ENCODE results near the gene ADCY2.

ADCY2 gene

DNA sequence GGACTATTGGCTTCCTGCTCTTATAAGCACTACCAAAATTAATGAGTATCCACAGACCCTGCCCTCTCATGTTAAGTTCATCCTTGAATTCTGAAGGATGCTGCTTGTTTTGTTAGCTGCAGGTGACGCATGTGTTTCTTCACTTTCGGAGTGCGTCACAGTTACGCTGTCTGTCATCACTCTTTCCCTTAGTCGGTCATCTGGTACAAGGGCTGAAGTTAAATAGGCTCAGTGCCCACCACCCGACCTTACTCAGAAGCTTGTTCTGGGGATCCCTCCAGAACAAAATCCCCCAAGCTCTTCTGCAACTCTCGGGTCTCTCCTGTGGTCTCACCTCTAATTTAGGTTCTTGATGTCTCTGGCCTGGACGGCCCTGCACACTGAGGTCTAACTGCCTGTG is 51.0 kb downstream of the ADCY2 start:
- DNase-seq: no peak

DNA sequence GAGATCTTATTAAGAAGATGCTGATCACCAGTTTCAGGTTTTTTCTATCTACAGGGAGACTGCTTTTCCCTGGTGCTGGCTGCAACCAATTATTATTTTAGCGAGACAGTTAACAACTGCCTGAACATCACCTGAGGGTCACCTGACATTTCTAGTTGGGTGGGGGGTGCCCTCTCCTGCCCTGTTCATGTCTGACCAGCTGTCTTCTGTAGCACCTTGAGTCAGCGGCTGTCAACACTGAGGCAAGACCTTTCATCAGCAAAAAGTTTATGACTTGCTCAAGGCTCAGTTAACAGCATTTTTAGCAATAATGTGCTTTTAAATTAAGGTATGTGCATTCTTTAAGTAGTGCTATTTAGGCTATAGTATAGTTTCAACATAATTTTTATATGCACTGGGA is 58.0 kb downstream of the ADCY2 start:
- no peak for DNase-seq

DNA sequence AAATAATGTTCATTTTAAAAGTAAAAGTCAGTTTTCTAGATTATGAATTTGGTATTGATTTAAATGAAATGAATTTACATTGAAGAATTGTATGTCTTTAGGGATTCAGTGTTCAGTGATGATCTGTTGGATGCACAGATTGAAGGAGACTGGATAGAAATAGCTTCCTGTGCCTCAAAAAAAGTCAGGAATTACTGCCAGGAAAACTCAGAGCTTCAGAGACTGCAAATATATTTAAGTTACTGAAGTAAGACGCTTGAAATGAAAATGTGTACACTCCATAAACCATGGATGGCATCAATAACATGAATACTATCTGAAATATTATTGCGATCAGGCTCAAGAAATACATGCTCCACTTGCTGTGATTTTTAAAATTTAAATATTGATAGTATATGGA is 60.3 kb downstream of the ADCY2 start:
- DNase-seq: no peak

DNA sequence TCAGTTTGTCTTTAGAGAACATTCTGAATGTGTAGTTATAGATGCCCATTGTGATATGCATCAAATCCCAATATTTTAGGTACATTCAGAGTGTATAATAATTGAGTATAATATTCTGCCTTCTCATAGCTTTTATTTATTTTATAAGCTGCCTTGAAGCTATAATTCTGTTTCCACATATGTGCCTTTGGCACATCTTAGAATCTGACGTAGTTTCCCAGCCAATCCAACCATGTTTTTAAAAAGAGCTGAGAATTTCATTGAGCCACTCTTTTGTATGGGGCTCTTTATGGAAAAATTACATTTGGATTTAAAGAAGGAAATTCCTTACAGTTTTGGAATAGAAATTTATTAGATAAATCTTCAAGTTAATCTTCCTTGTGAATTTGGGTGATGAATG is 65.4 kb downstream of the ADCY2 start:
- no peak for DNase-seq

DNA sequence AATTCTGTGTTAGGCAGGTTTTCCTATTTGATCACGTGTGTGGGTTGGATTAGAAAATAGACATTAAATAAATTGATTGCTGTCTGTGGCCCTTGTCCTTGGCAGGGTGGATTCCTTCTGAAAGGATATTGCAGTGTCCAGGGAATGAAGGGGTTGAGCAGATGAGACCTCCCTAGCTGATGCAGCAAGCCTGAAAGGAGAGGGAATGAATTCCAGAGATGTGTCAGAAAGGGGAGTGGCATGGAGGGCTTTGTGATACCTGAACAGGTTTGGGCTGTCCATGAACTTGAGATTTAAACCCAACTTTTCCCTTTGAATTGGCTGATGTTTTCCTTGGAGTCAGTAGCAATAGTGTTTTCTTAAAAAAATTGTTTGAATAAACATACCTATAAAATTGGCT is 66.8 kb downstream of the ADCY2 start:
- DNase-seq: no peak

DNA sequence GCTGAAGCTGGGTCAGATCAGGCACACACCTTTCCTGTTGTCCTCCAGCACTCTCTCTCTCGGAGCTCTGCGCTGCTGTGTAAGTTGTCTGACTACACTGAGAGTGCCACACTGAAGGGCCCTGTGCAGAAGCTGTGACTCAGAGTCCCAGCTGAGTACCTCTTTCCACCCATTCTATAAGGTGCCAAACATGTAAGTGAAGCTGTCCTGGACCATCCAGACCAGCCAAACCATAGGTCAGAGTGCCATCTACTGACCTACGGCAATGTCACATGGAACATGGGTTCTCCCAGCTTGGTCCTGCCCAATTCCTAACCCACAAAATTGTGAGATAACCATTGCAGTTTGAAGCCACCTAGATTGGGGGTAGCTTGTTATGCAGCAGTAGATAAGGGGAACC is 68.2 kb downstream of the ADCY2 start:
- DNase-seq: no peak

DNA sequence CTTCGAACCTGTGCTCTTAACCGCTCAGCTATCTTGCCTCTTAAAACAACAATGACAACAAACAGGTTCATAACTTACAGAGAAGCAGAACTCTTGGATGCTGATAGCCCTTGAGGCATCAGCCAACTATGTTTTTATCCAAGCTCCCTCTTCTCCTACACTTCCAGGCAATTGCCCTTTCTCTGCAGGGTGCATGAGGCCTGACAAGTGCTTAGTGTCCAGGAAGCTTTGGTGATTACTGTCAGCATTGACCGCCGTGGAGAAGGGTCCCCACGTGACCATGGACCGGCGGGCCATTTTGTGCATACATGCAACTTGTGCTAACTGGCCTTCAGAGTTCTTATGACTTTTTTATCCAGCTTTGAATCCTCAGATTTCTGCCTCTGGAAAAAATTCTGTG is 71.2 kb downstream of the ADCY2 start:
- no peak for DNase-seq

DNA sequence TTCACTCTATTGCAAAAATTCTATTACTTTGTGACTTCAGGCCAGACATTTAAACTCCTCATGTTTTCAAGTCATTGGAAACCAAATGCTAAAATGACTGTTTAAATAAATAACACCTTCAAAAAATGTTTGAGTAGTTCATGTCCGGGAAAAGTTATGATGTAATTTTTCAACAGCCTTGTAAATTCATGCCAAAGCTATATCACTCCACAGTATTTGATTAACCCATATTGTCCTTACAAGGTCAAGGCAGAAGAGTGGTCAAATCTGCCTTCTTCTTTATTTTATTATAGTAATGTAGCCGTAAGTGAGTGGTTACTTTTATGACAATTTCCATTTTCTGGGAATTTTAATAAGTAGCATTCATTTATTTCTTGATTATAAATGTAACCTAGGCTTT is 72.8 kb downstream of the ADCY2 start:
- DNase-seq: no peak

DNA sequence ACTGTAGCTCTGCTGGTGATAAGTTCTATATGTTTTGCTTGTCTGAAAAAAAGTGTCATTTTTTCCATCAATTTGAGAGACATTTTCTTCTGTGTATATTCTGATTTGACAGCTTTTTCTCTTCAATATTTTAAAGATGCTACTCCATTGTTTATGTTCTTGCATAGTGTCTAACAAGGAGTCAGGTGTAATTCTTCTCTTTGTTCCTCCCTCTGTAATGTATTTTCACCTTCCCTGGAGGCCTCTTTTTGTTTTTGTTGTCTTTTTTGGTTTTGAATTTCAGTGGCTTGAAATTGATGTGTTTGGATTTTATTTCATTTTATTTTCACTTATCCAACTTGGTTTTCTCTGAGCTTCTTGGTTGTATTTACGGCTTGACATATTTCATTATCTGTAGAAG is 75.8 kb downstream of the ADCY2 start:
- no peak for DNase-seq

DNA sequence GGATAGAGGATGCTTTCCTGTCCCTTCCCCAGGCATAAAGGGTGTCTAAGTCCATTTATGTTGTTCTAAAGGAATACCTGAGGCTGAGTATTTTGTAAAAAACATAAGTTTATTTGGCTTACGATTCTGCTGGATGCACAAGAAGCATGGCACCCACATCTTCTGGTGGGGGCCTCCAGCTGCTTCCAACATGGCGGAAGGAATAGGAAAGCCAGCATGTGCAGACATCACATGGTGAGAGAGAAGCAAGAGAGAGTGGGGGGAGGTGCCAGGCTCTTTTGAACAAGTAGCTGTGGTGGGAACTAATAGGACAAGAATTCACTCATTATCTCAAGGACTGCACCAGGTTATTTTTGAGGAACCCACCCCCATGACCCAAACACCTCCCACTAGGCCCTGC is 77.2 kb downstream of the ADCY2 start:
- no peak for DNase-seq

DNA sequence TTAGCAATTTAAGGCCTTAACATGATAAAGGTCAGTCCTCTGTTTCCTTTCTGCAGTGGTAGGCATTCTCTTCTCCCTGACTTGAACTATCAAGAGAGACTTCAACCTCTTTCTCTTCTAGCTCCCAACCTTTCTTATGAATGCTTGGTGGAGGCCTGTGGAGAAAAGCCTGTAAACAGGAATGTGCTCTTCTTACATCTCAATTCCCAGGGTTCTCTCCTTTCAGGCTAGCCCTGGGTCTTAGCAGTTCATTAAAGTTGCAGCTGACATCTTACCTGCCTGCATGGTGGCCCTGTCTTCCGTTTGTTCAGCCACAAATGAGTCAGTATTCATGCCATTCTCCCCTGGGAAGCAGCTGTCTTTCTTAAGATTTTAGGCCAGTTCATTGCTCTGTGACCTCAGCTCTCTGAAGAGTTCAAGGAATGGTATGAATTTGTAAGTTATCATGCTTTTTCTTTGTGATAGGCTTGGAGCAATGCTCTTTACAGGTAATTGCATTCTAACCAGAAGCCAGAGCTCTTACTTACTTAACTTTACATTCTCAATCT is 77.8 kb downstream of the ADCY2 start:
- DNase-seq: no peak

DNA sequence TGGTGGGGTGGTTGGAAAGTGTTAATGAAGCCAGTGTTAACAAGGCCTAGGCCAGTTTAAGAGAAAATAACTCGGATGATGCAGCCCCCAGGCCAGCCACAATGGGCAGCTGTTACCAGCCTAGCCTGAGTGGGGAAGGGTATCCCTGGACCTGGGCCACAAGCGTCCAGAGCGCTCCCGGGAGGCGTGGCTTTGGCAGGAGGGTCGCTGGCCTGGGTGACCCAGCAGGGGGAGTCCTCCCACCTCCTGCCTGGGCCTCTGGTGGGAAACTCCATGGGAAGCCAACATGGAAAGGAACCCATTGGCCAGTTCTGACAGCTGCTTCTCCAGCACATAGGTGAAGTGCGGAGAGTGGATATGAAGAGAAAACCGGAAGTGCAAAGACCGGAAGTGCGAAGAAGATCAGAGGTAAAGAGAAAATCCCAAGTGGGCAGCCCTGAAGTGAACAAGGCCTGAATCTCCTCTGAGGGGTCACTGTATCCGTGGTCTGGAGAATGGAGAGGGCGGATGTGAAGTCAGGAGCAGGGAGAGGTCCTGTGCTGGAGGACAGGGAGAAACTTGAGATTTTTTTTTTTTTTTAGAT is 79.0 kb downstream of the ADCY2 start:
- DNase-seq: no peak

DNA sequence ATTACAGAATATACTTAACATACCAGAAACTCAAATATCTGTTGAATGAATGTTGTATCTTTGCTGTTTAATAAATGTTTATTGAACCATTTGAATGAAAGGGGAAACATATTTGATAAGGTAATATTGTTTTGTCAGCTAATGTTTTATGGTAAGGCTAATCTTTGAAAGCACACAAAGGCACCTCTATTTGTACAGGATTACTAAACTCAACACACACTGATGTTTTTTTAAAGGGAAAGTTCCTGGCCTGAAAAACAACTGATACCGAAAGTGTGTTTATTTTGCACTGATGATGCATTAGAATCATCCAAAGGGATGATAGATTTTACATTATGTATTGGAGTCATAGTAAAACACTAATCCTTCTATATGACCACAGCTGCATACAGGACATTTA is 82.5 kb downstream of the ADCY2 start:
- no peak for DNase-seq

DNA sequence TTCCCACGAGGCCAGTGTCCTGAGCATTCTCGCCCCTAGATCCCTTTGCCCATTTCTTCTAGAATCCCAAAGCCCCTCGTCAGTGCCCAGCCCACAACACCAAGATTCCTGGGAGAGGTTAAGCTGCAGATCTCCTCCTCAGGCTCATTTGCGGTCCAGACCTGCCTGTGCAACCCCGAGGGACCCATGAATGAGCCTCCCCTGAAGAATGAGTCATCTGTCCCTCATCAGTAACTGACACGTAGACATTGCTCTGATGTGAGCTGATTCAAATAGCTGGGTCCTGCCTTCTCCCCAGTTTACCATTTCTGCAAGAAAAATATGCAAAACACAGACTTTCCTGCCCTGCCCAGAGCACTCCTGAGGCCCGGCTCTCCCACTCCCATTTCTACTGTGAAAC is 92.8 kb downstream of the ADCY2 start:
- DNase-seq: no peak

DNA sequence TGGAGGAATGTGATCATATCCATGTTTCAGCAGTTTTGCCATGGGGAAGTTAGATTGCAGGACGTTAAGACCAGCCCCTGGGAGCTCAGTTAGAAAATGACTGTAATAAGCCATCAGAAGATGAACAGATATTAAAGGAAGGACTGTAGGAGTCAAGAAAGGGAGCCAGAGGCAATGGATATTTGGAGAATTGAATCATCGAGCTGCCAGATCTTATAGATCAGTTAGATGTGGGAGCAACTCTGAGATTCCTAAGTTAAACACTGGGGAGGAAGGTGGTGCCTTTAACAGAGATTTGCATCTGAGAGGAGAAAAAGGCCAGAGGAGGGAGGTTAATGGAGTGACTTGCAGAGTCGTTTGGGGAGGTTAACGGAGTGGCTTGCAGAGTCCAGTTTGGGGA is 96.4 kb downstream of the ADCY2 start:
- no peak for DNase-seq

DNA sequence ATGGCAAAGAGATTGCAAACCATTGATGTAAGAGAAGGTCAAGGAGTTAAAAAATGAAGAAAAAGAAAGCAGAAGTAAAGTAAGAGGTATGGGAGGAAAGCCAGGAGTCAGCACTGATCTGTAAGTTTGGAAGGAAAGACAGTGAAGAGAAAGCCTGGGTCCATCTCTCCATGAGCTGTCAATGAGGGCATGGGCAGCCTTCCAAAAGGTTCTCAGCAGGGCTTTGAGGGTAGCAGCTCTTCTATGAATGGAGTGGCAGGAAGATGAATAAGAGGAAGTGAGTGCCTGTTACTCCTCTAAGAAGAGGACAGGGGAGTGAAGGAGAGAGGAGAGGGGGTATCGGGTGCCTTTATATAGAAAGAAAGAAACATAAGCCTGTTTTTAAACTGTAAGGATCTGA is 97.1 kb downstream of the ADCY2 start:
- DNase-seq: no peak

DNA sequence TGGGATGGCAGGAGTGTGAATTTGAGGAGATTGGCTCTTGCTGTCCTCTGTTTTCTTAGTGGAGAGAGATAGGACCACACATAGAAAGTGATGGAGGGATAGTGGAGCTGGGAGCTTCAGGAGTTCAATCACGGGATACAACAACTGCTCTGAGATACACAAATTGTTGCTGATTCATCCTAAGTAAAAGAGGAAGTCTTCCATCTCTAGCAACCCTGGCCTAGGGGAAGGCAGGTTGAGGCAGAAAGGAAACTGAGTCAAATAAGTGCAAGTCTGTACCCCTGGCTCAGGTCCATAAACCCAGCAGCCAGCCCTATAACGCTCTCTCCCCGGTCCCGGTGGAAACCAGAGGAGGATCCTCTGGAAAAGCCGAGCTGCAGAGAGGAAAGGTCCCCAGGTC is 97.7 kb downstream of the ADCY2 start:
- DNase-seq: no peak

DNA sequence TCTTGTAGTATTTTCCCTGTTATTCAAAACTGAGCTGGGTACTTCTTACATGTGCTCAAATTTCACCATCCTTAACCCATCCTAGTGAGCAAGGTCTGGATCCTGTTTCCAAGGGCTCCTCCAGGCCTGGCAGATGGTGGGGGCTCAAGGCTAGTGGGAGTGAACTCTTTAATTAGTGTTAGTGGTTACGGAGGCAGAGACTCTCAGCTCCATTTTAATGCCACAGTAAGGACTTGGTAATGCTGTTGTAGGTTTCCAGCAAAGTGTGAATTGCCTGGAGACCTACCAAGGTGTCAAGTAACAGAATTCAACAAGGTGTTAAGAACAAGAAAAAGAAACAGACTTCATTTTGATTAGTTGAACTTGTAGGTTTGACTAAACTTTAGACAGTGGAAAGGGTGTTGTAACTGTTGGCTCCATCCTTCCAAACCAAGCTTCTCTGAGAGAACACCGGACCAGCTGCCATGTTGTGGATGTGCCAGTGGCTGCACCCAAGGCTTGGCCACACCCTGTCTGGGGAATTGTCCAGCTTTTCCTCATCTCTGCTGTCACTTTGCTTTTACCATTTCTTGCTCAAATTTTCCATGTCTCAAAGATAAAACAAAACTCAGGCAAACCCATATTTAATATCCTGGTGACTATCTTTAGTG is 98.7 kb downstream of the ADCY2 start:
- DNase-seq: no peak

DNA sequence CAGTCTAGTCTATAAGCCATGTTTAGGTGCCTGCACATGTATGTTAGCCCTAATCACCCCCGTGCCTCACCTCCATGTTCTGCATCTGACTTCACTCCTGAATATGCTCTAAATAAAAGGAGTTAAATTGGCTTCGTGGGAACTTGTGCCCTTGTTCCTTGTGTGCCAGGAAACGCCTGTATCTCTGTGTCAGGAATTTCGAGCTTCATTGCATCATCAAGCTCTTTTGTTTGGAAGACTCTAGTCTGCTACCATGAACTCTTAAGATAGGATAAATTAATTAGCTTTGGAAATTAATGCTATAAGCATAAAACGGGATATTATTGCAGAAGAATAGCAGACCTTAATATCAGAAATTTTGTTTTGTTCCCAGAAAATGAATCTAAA is 99.2 kb downstream of the ADCY2 start:
- no peak for DNase-seq

DNA sequence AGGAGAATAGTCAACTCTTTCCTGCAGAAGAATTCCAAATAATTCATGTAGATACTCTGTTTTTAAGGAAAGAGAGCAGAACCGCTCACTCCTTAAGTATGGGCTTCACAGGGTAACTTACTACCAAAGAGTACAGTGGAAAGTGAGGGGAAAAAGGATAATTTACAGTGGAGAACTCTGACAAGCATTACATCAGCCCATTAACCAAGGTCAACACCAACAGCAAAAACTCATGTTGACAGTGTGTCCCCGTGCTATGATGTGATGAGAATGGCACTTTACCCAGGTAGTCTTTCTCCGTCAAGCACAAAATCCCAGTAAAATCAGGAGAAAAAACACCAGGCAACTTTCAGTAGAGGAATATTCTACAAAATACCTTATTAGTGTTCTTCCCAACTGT is 104.3 kb downstream of the ADCY2 start:
- no peak for DNase-seq

DNA sequence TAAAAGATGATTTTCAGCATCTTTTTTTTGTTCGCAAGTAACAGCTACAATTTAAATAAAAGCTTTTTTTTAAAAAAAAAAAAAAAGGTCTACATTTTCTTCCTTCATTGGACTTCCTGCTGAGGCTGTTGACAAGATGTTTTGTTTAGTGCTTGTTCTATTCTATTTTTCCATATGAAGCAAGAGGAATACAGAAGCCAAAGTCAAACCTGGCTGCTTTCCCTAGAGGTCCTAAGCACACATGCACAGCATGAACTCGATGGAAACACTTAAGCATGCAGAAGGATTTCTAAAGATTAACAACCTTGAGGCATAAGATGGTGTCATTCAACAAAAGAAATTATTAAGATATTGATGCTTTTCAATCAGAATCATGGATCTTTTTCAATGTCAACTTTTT is 105.1 kb downstream of the ADCY2 start:
- no peak for DNase-seq

DNA sequence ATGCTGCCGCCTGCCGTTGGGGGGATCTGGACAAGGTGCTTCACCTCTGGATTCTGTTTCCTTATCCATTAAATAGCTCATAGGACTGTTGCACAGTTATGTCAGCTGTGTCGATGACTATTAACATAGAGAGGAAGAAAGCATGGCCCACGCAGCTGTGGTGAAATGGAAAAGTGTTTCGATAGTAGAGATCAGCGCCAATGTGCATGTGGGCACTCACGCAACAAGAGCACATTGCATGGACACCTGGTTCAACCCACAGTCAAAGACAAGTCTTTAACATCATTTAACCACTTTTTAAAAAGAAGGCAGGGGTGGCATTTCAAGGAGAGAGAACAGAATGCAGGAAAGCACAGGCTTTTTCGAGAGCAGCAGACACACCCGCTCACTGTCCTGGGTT is 107.6 kb downstream of the ADCY2 start:
- no peak for DNase-seq

DNA sequence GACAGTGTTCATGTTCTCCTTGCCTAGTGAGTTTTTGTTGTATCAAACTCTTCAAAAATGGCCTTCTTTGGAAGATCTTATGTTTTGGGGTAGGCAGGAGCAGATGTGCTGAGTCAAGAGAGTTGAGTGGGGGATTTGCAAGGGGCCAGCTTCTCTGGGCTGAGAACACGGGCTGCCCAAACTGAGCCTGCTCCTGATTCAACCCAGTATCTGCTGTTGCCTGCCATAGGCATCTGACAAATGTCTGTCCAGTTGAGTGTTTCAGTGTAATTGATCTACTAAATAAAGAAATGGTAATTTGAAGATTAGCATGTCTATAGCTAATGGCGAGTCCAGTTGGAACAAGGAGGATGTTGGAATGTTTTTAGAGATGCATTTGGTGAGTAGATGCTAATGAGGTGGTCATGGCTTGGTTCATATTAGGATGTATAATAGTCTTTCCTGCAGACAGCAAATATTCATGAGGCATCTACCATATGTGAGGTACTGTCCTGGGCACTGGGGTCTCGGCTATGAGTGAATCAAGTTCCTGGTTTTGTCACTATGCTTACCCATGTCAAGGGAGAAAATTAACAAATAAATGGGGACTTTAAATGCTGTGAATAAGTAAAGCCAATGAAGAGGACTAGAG is 119.5 kb downstream of the ADCY2 start:
- no peak for DNase-seq

DNA sequence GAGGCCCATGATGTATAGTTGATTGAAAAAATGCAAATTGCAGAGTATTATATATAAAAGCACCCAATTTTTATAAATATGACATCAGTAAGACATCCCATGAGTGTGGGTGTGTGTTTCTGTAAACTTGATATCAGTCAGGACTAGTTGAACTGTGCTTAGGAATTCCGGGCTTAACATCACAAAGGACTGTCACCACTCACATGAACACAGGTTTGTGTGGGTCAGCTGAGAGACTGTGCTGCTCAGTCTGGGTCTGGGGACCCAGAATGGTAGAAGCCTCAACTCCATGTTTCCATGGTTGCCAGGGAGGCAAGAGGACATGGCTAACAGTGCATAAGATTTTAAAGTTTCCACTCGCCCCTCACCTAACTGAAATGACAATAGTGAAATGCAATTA is 120.3 kb downstream of the ADCY2 start:
- no peak for DNase-seq

DNA sequence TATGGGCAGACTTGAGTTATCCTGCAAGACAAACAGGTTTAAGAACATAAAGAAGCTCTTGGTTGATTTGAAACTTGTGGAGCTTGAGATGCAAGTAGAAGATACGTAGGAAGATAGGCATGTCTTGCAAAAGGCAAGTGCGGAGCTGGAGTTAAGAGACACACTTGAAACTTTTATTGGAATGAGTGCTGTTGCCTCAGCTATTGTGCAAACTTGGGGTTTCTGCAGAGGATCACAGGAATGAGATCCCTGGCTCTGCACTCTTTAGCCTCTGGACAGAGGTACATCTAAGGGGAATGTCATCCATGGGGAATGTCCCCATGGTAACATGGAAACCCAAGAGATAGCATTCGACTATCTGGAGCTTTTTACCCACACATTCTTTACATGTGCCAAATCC is 121.1 kb downstream of the ADCY2 start:
- DNase-seq: no peak
